Measurements from ENCODE around the gene SRSF3. TPM values are rescaled to one million over a fixed set of nuclear protein-coding genes. Genes with fewer than 3 reads are reported as not detected.
"Not testable (repeated sequence)": the region's sequence is repeated elsewhere in the genome, so short reads cannot be mapped to it uniquely, and the experiment has no call there.

SRSF3 gene
- polyA plus RNA-seq, 1 donor = 438 TPM

DNA sequence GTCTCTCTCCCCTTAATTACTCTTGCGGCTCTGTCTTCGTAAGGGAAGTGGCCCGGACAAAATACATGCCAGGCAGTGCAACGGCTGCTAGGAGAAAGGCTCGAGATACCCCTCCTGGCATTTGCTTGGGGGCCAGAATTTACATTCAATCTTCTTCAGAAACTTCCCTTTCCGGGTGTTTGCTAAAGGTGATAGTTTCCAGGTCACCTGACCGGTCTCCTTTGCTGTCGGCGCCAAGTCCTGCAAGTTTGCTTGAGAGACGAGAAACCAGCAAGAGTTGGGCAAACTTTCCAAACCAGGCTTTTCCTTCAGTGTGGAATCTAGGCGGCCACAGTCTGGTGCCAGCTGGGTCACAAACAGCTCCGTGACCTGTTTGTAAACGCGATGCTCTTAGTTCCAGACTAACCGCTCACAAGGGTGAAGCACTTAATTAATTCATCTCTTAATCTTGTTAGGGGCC is 563 bp upstream of the SRSF3 start:
- H3K9me3 ChIP-seq (ENCODE audit: control insufficient read depth, low read depth, low read length) = no peaks in the 10 kb centered on the region
- peaks cover 10% of the 10 kb centered on the region for H3K4me1 ChIP-seq (ENCODE audit: control insufficient read depth, insufficient read depth, low read length)
- H3K36me3 ChIP-seq (ENCODE audit: control insufficient read depth, insufficient read depth, low read length) = peaks cover 19% of the 10 kb centered on the region
- H3K27me3 ChIP-seq (ENCODE audit: control insufficient read depth, insufficient read depth, low read length) = no peaks in the 10 kb centered on the region
- peak overlapping the region; percentile 99 for H3K27ac ChIP-seq (ENCODE audit: low read length)
- DNase-seq = peak; percentile 52 to 86
- WGBS (ENCODE audit: insufficient coverage, low lambda C conversion rate) = no CpG with 5 or more reads among the region's 15 CpGs
- peak overlapping the region; percentile 77 for H3K4me3 ChIP-seq (ENCODE audit: low read length)

GRCh38 chr6:36594816-36595643 is 868 bp downstream of the SRSF3 start:
- peaks cover 25% of the 10 kb centered on the region for H3K4me1 ChIP-seq (ENCODE audit: control insufficient read depth, insufficient read depth, low read length)
- peak in 1 of 2 donors; percentile 63 for DNase-seq
- 0% methylated on average over 3 of the region's 15 CpGs for WGBS (ENCODE audit: insufficient coverage, low lambda C conversion rate)
- no peaks in the 10 kb centered on the region for H3K9me3 ChIP-seq (ENCODE audit: control insufficient read depth, low read depth, low read length)
- H3K27me3 ChIP-seq (ENCODE audit: control insufficient read depth, insufficient read depth, low read length) = no peaks in the 10 kb centered on the region
- H3K4me3 ChIP-seq (ENCODE audit: low read length) = peak overlapping the region; percentile 77
- peaks cover 34% of the 10 kb centered on the region for H3K36me3 ChIP-seq (ENCODE audit: control insufficient read depth, insufficient read depth, low read length)
- peak overlapping the region; percentile 99 for H3K27ac ChIP-seq (ENCODE audit: low read length)

- Histone ChIP-seq H3K27me3 (ENCODE audit: control insufficient read depth, insufficient read depth, low read length) (no peaks in the 10 kb centered on the region), H3K4me1 (ENCODE audit: control insufficient read depth, insufficient read depth, low read length) (peaks cover 27% of the 10 kb centered on the region), H3K36me3 (ENCODE audit: control insufficient read depth, insufficient read depth, low read length) (peaks cover 47% of the 10 kb centered on the region), H3K4me3 (ENCODE audit: low read length) (peak overlapping the region; percentile 77), H3K9me3 (ENCODE audit: control insufficient read depth, low read depth, low read length) (no peaks in the 10 kb centered on the region), H3K27ac (ENCODE audit: low read length) (peak overlapping the region; percentile 99)
- no peak for DNase-seq
- 0% methylated on average over 2 of the region's 5 CpGs for WGBS (ENCODE audit: insufficient coverage, low lambda C conversion rate)
These were observed 2.2 kb downstream of the SRSF3 start for GRCh38 chr6:36596356-36596755.

- H3K27me3 ChIP-seq (ENCODE audit: control insufficient read depth, insufficient read depth, low read length) = no peaks in the 10 kb centered on the region
- no peak for DNase-seq
- no peak overlapping the region for H3K27ac ChIP-seq (ENCODE audit: low read length)
- peak overlapping the region; percentile 77 for H3K4me3 ChIP-seq (ENCODE audit: low read length)
- no CpG with 5 or more reads among the region's 1 CpG for WGBS (ENCODE audit: insufficient coverage, low lambda C conversion rate)
- H3K36me3 ChIP-seq (ENCODE audit: control insufficient read depth, insufficient read depth, low read length) = peaks cover 57% of the 10 kb centered on the region
- no peaks in the 10 kb centered on the region for H3K9me3 ChIP-seq (ENCODE audit: control insufficient read depth, low read depth, low read length)
- H3K4me1 ChIP-seq (ENCODE audit: control insufficient read depth, insufficient read depth, low read length) = peaks cover 27% of the 10 kb centered on the region
These were observed 3.6 kb downstream of the SRSF3 start for GRCh38 chr6:36597775-36598174.

- H3K27ac ChIP-seq (ENCODE audit: low read length) = no peak overlapping the region
- no peaks in the 10 kb centered on the region for H3K9me3 ChIP-seq (ENCODE audit: control insufficient read depth, low read depth, low read length)
- peak in 1 of 2 donors; percentile 30 for DNase-seq
- H3K27me3 ChIP-seq (ENCODE audit: control insufficient read depth, insufficient read depth, low read length) = no peaks in the 10 kb centered on the region
- peaks cover 27% of the 10 kb centered on the region for H3K4me1 ChIP-seq (ENCODE audit: control insufficient read depth, insufficient read depth, low read length)
- H3K36me3 ChIP-seq (ENCODE audit: control insufficient read depth, insufficient read depth, low read length) = peaks cover 62% of the 10 kb centered on the region
- H3K4me3 ChIP-seq (ENCODE audit: low read length) = peak overlapping the region; percentile 77
- WGBS (ENCODE audit: insufficient coverage, low lambda C conversion rate) = no CpG with 5 or more reads among the region's 9 CpGs
These were observed 4.2 kb downstream of the SRSF3 start for GRCh38 chr6:36598326-36598725.

- Histone ChIP-seq H3K27me3 (ENCODE audit: control insufficient read depth, insufficient read depth, low read length) (no peaks in the 10 kb centered on the region), H3K9me3 (ENCODE audit: control insufficient read depth, low read depth, low read length) (no peaks in the 10 kb centered on the region), H3K4me1 (ENCODE audit: control insufficient read depth, insufficient read depth, low read length) (peaks cover 27% of the 10 kb centered on the region), H3K36me3 (ENCODE audit: control insufficient read depth, insufficient read depth, low read length) (peaks cover 67% of the 10 kb centered on the region), H3K27ac (ENCODE audit: low read length) (peak overlapping the region; percentile 6), H3K4me3 (ENCODE audit: low read length) (peak overlapping the region; percentile 77)
- WGBS (ENCODE audit: insufficient coverage, low lambda C conversion rate) = no CpG with 5 or more reads among the region's 11 CpGs
- DNase-seq = no peak
These were observed 4.7 kb downstream of the SRSF3 start for GRCh38 chr6:36598739-36599318.

DNA sequence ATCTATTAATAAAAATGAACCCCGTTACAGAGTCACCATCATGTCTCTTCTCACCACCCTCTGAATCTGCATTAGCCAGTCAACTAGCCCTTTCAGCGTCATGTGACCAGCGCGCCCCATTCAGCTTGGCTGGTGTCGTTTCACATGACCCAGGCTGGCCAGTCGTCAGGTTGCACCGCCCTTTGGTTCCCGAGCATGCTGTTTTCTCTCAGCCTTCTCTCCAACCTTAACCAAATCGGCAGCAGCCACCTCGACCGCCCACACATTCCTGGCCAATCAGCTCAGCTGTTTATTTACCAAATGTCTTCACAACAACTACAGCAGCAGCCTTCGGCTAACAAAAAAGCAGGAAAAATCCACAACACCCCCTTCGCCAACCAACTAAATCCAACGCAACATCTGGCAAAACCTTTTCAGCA is 5.6 kb downstream of the SRSF3 start:
- DNase-seq = peak in 1 of 2 donors; percentile 16
- H3K36me3 ChIP-seq (ENCODE audit: control insufficient read depth, insufficient read depth, low read length) = peaks cover 77% of the 10 kb centered on the region
- H3K4me3 ChIP-seq (ENCODE audit: low read length) = no peak overlapping the region
- peaks cover 27% of the 10 kb centered on the region for H3K4me1 ChIP-seq (ENCODE audit: control insufficient read depth, insufficient read depth, low read length)
- WGBS (ENCODE audit: insufficient coverage, low lambda C conversion rate) = 87% methylated on average over 3 of the region's 14 CpGs
- no peaks in the 10 kb centered on the region for H3K9me3 ChIP-seq (ENCODE audit: control insufficient read depth, low read depth, low read length)
- no peaks in the 10 kb centered on the region for H3K27me3 ChIP-seq (ENCODE audit: control insufficient read depth, insufficient read depth, low read length)
- H3K27ac ChIP-seq (ENCODE audit: low read length) = no peak overlapping the region

DNA sequence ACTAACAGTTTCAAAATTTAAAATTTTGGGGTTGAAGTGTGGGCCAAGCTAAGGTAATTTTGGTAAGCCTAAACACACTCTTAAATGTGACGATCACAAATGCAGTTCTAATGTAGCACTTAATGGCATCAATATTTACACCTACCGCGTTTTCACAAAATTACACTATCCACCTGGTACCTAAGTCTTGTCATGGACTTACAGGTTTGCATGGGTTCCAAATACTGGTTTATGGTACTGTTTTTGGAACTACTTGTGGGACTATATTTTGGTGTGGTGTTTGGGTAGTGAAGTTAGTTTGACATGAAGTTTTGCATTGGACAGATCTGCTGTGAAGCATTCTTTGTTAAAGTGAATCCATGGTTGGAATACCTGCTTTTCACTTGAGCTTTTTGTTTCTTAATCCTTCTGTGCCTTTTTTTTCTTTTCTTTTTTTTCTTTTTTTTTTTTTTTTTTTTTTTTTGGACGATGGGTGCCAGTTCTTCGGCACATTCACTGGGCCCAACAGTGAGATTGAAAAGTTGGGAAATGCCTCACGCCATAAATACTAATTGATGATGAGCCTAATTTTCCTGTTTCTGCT is 6.5 kb downstream of the SRSF3 start:
- Histone ChIP-seq H3K27ac (ENCODE audit: low read length) (no peak overlapping the region), H3K9me3 (ENCODE audit: control insufficient read depth, low read depth, low read length) (no peaks in the 10 kb centered on the region), H3K4me1 (ENCODE audit: control insufficient read depth, insufficient read depth, low read length) (peaks cover 27% of the 10 kb centered on the region), H3K36me3 (ENCODE audit: control insufficient read depth, insufficient read depth, low read length) (peaks cover 85% of the 10 kb centered on the region), H3K27me3 (ENCODE audit: control insufficient read depth, insufficient read depth, low read length) (no peaks in the 10 kb centered on the region), H3K4me3 (ENCODE audit: low read length) (no peak overlapping the region)
- no peak for DNase-seq
- 100% methylated on average over 2 of the region's 6 CpGs for WGBS (ENCODE audit: insufficient coverage, low lambda C conversion rate)

DNA sequence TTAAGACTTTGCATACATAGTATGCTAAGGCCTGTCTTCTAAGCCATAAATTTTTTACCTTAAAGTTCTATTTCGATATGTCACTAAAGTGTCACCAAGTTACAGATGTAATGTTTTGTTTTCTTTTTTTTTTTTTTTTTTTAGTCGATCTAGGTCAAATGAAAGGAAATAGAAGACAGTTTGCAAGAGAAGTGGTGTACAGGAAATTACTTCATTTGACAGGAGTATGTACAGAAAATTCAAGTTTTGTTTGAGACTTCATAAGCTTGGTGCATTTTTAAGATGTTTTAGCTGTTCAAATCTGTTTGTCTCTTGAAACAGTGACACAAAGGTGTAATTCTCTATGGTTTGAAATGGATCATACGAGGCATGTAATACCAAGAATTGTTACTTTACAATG is 7.7 kb downstream of the SRSF3 start:
- H3K27ac ChIP-seq (ENCODE audit: low read length) = not testable (repeated sequence)
- WGBS (ENCODE audit: insufficient coverage, low lambda C conversion rate) = 91% methylated on average over 1 of the region's 3 CpGs
- peaks cover 93% of the 10 kb centered on the region for H3K36me3 ChIP-seq (ENCODE audit: control insufficient read depth, insufficient read depth, low read length)

DNA sequence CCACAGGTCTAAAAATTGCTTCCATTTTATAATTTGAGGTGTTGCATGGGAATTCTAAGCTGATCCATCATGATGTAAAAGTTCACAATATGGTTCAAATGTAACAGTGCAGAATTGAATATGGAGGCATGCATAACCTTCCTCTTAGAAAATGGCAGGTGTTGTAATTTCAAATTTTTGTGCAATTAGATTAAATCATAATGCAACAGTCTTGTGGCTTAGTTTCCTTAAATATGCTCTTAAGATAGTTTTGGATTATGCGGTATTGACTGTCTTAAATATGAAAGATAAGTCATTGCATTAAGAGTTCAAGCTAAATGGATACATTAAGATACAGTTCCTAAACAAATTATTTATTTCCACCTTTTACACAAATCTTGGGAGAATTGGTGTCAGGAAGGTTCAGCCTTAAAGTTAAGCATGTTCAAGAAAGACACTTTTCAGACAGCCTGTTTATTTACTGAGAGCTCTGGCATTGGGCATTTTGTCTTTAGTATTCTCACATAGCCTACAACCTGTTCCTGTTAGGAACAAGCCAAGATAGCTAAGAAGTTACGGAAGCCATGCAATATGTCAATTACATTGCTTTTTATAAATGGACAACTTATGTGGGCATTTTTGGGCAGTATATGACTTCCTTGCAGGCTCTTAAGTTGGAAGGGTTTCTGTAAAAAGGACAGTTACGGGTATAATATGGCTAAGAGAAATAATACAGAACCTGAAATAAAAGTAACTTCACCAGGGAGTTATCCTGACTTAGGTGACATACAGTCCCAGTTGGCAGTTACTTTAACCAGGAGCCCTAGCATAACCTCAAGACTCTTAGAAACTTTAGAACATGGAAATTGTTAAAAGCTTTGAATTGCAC is 9.3 kb downstream of the SRSF3 start:
- H3K9me3 ChIP-seq (ENCODE audit: control insufficient read depth, low read depth, low read length) = no peaks in the 10 kb centered on the region
- 86% methylated on average over 1 of the region's 3 CpGs for WGBS (ENCODE audit: insufficient coverage, low lambda C conversion rate)
- peaks cover 91% of the 10 kb centered on the region for H3K36me3 ChIP-seq (ENCODE audit: control insufficient read depth, insufficient read depth, low read length)
- no peak overlapping the region for H3K27ac ChIP-seq (ENCODE audit: low read length)
- no peak overlapping the region for H3K4me3 ChIP-seq (ENCODE audit: low read length)
- DNase-seq = no peak
- H3K4me1 ChIP-seq (ENCODE audit: control insufficient read depth, insufficient read depth, low read length) = peaks cover 29% of the 10 kb centered on the region
- no peaks in the 10 kb centered on the region for H3K27me3 ChIP-seq (ENCODE audit: control insufficient read depth, insufficient read depth, low read length)

More for the DNA sequence above, 7.7 kb downstream of the SRSF3 start:
- not testable (repeated sequence) for H3K9me3 ChIP-seq (ENCODE audit: control insufficient read depth, low read depth, low read length); H3K4me3 ChIP-seq (ENCODE audit: low read length); DNase-seq; H3K27me3 ChIP-seq (ENCODE audit: control insufficient read depth, insufficient read depth, low read length)
- peaks cover 27% of the 10 kb centered on the region for H3K4me1 ChIP-seq (ENCODE audit: control insufficient read depth, insufficient read depth, low read length)

Measured in large intestine (tissue), 3 donors.